NCI-H146 (cell line): ENCODE data around the gene FBF1.
A peak's percentile ranks its signal among the peaks of the same experiment; 100 is the strongest.
"Not testable (repeated sequence)": the region's sequence is repeated elsewhere in the genome, so short reads cannot be mapped to it uniquely, and the experiment has no call there.

Experiments
- DNase-seq: peaks from one replicate; lab custom pipeline; 2025; lab: John Stamatoyannopoulos, UW

The FBF1 gene, protein sequence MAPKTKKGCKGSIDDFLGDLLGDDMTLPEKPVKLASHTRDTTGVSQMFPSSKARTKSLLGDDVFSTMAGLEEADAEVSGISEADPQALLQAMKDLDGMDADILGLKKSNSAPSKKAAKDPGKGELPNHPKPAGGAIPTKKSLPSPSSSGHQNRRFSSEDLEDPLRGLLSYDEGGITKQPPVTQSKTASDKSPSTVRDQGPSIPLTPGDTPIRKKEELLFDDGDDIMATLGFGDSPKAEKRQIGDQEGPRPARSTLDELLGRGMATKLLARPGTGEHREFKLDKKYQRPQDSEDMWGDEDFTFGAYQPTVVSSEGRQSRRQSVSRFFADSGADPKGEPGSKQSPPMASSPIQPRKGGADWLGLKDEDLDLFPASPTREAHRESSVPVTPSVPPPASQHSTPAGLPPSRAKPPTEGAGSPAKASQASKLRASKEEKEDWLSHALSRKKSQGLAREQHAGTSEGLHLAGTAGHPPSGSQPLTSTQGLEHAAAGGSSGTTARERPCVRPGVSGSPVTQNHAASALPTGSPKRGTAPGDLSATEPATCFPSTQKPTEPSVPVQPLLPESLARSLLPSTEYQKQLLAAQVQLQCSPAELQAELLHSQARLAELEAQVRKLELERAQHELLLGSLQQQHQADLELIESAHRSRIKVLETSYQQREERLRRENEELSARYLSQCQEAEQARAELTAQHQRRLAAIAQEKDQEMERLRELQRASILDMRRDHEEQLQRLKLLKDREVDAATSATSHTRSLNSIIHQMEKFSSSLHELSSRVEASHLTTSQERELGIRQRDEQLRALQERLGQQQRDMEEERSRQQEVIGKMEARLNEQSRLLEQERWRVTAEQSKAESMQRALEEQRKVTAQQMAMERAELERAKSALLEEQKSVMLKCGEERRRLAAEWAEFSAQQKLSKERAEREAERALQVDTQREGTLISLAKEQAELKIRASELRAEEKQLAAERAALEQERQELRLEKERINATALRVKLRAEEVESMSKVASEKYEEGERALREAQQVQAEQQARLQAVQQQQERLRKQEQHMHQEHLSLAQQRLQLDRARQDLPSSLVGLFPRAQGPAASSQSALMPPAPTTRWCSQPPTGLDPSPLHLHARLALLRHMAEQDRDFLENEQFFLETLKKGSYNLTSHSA

DNA sequence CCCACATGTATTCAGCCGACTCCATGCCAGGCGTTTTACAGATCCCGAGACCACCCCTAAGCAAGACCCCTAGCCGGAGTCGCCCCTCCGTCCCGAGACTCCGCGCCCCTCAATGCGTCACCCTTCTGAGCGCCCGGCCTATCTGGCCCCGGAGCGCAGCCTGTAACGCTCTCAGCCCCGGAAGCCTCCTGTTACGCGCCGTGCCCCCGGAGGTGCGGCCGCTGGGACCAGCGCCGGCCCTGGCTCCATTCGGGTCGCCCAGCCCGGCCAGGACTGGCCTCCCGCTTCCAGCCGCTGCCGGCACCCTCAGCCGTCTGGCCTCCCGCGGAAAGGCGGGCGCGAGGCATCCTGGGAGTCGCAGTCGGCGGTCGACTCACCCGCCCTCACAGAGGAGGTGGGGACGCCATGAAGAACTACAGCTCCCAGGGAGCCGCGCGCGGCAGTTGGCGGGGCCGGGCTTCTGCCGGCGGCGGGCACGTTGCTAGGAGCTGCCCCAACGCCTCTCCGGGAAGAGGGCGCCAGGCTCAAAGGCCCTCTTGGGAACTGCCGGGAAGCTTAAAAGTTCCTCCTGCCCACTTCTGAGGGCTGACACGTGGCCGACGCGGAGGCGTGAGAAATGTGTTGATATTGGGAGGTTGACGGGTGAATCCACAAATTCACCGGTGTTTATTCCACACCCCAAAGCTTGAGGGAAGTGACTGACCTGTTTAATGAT, at the start of gene FBF1:
Gene FBF1, minus strand, starts transcription at position 316 of the 715 bp plus-strand sequence. CDS start 2,893 bp downstream, outside the sequence.
- DNase-seq = peak; percentile 95

DNA sequence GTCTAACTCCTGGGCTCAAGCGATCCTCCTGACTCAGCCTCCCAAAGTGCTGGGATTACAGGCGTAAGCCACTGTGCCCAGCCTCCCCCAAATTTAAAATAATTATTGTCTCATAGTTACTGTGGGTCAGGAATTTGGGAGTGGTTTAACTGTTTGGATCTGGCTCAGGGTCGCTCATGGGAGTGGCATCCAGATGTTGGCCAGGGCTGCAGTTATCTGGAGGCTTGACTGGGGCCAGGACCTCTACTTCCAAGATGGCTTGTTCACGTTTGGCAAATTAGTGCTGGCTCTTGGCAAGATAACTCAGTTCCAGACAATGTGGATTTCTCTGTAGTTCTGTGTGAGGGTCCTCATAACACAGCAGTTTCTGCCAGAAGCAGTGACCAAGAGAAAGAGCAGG, 46.2 kb upstream of the FBF1 start:
- no peak for DNase-seq

DNA sequence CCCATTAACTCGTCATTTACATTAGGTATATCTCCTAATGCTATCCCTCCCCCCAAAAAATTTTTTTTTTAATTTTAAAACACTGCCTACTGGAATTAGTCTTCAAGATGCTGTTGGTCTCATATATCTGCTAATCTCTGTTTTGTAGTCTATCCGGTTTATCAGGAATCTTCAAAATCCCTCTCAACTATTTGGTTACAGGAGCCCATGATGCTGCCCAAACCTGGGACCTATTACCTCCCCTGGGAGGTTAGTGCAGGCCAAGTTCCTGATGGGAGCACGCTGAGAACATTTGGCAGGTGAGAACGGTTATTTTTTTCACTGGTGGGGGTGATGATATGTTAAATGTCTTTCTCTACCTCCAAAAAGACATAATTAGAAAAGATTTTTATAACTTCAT, 45.1 kb upstream of the FBF1 start:
- no peak for DNase-seq

DNA sequence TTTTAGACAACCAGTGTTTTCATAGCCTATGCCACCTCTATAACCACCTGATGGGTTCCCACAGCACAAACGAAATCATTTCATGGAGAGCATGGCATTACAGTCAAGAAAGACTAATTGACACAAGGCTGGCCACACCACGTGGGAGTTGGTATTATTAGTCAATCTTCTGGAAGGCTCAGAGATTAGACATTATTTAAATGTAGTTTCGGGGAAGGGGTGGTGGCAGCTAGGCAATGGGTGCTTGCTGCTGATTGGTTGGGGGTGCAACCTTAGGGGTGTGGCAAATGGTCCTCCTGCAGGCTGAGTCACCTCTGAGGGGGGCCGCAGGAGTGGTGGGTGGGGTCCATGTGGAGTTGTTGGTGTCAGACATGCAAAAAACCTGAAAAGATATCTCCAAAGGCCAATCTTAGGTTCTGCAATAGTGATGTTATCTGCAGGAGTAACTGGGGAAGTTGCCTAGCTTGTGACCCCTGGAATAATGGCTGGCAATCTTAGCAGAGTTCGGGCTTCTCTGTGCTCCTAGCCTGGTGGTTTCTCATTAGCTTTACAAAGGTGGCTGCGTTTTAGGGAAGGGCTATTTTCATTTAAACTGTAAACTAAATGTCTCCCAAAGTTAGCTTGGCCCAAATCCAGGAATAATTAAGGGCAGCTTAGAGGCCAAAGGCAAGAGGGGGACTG, 42.8 kb upstream of the FBF1 start:
- DNase-seq = no peak

DNA sequence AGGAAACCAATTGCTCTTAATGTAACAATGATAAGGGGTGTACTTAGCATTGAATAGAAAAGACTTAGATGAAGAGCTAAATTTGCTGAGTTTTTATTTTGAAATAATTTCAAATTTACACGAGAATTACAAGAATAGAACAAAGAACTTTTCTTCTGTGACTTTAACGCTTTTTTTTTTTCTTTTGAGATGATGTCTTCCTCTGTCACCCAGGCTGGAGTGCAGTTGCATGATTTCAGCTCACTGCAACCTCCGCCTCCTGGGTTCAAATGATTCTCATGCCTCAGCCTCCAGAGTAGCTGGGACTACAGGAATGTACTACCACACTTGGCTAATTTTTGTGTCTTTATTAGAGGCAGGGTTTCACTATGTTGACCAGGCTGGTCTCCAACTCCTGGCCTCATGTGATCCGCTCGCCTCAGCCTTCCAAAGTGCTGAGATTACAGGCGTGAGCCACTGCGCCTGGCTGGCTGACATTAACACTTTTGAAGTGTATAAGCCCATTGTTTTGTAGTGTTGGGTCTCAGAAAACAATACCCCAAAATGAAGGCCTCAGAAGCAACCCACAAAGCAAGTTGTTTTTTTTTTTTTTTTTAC, 40.3 kb upstream of the FBF1 start:
- DNase-seq = no peak

DNA sequence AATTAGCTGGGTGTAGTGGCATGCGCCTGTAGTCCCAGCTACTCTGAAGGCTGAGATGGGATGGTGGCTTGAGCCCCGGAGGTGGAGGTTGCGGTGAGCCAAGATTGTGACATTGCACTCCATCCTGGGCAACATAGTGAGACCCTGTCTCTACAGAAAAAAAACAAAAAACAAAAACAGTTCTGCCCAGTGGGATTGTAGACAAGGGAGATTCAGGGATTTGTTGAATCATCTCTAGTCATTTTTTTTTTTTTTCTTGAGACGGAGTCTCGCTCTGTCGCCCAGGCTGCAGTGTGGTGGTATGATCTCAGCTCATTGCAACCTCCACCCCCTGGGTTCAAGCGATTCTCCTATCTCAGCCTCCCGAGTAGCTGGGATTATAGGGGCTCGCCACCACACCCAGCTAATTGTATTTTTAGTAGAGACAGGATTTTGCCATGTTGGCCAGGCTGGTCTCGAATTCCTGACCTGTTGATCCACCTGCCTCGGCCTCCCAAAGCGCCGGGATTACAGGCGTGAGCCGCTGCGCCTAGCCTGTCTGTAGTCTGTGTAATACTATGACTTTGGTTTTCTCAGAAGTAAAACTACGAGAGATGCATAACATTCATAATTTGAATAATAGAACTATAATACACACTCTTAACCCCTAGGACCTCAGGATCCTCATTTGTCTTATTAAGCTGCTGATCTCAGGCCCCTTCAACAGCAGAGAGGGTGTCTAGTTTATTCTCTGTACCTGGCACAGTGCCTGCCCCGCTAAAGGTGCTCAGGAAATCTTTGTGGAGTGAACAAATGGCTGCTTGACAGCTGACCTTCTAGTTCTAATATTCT, 39.6 kb upstream of the FBF1 start:
- peak; percentile 4 for DNase-seq

DNA sequence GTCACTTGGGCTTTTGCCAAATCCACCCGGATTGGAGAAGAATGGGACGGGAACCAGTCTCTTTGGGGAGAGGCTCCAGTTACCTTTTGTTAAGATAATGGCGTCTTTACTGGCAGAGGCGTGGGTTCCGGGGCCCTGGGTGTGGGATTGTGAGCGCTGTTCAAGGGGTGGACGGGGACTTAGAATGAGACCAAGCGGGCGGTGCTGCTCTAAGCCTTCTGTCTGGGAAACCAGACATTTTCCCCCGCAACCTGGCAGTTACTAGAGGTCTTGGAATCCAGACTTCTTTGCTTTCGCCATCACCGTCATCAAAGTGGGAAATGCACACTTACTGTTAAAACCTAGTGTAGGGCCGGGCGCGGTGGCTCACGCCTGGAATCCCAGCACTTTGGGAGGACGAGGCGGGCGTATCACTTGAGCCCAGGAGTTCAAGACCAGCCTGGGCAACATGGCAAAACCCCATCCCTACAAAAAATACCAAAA, 38.9 kb upstream of the FBF1 start:
- DNase-seq = no peak

DNA sequence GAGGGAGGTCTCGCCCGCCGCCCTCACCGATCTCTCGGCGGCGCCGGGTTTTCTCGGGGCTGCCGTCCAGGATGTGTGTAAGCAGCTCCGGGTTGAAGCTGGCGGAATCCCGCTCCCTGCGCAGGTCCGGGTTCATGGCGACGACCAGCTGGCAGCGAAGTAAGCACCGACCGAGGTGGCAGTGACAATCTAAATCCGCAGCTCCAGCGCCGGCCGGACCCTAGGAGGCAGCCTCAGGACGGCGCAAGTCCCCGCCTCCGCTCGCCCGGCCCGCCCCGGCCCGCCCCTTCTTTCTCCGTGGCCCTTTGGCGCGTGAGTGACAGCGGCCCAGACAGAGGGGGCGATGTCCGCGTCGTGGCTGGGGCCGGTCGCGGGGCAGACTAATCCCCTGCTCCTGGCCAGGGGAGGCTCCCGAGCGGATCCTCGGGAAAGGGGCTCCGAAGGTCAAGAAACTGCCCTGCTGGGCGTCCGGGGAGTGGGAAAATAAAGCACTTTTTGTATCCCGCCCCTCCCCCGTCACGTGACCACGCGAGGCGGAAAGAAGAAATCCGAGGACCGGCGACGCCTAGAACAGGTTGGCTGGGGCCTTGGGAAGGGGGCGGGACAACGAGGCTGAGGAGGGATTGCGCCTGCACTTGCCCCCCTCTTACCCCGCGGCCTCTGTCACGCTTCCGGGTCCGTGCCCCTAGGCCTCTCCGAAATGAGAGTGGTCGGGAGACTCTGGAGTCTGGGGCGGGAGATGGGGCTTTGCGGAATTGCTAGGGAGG, 38.3 kb upstream of the FBF1 start, which contains the start of the genes ACOX1 and TEN1:
Gene ACOX1, minus strand, starts transcription at position 229 of the 767 bp plus-strand sequence. Its CDS starts 93 bp downstream, at position 136.
Gene TEN1, plus strand, starts transcription at position 303 of the 767 bp plus-strand sequence. CDS start 6,953 bp downstream, outside the sequence.
- peak; percentile 98 for DNase-seq

DNA sequence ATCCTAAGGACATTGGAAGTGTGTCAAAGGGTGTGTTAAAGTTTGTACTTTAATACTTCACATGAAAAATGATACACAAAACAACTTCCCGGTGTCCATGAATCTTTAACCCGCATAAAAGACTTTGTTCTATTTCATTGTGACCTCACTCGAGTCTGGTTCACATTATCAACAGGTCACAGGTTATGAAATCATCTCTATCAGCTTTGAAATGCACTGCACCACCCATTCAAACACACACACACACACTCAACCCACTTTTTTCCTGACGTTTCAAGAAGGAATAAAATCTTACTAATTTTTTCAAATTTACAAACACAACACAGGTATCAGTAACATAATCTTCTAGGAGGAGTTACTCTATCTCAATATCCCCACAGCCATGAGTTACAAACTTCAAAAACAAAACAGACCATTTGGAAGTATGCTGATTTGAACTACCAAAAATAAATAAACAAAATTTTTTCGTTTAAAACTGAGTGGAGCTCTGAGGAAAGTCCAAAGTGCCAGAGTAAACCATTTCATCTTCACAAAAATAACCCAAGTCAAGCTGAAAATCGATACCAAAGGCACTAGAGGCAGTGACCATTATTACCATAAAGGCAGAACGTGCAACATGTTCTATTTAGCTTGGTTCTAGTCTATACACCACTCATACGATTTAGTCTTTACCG, 35.5 kb upstream of the FBF1 start:
- DNase-seq = no peak

DNA sequence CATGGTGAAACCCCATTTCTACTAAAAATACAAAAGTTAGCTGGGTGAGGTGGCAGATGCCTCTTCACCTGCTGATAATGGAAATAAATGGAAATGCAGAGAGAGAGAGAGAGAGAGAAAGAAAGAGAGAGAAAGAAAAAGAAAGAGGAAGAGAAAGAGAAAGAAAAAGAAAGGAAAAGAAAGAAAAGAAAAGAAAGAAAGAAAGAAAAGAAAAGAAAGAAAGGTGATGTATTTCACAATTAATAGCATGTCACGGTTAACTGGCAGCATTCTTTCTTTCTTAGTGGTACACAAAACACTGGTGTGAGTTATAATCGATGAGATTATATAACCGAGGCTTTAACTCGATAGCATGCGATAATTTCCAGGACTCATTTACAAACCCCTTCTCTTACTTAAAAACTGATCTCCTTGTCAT, 34.9 kb upstream of the FBF1 start:
- no peak for DNase-seq

DNA sequence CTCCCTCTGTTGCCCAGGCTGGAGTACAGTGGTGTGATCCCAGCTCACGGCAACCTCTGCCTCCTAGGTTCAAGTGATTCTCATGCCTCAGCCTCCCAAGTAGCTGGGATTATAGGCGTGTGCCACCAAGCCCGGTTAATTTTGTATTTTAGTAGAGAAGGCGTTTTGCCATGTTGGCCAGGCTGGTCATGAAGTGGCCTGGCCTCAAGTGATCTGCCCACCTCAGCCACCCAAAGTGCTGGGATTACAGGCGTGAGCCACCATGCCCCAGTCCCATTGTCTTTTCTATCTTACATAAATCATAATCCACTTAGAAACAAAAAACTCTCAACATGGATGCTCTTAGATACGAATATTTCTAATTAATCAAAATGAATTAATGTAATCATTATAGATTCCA, 34.3 kb upstream of the FBF1 start:
- not testable (repeated sequence) for DNase-seq

DNA sequence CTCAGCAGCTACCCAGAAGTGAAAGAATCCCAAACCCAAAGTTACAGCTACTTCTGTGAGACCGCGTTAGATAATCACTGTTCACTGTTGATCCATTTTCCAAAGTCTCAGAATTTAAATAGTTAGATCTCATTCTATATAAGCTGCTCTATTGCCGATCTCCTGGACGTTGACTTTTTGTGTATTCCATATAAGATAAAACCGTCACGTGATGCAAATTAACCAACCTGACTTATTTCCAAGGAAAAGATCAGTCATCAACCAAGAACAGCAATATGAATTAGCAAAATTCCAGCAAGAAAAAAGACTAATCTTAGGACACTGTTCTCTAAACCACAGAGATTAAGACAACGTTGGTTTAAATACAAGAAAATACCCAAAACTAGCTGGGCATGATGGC, 29.8 kb upstream of the FBF1 start:
- DNase-seq = no peak

DNA sequence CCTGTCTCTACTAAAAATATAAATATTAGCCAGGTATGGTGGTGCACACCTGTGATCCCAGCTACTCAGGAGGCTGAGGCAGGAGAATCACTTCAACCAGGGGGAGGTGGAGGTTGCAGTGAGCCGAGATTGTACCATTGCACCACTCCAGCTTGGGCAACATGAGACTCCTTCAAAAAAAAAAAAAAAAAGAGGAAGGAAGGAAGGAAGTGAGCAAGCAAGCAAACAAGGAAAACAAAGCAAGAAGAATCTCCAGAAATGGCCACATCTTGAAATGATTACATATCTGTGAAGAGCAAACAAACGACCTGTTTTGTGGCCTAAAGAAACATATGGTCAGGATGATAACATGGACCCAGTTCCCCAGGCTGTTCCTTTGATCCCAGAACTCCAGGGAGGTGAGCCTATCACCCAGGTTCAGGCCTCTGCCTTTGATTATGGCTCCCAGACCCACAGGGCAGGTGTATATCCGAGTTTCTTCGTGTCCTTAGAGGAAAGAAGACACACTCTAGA, 29.2 kb upstream of the FBF1 start:
- DNase-seq = no peak

DNA sequence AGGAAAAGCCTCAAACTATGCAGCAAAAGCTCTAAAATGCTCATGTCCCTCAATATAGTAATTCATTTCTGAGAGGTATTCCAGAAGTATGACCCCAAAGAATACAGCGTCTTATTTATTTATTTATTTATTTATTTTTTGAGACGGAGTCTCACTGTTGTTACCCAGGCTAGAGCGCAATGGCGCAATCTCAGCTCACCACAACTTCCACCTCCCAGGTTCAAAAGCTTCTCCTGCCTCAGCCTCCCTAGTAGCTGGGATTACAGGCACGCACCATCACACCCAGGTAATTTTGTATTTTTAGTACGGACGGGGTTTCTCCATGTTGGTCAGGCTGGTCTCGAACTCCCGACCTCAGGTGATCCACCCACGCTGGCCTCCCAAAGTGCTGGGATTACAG, 28.2 kb upstream of the FBF1 start:
- DNase-seq = not testable (repeated sequence)

DNA sequence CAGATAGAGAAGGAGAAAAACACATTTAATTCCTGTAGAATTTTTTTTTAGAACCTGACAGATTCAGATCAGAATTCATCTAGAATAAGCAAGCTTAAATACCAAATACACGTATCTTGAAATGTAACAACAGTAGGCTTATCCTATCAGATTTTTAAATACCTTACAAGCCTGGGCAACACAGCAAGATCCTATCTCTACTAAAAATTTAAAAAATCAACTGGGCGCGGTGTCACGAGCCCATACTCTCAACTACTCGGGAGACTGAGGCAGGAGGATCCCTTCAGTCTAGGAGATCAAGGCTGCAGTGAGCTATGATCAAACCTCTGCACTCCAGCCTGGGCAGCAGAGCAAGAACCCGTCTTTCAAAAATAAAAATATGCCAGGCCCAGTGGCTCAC, 24.6 kb upstream of the FBF1 start:
- no peak for DNase-seq

DNA sequence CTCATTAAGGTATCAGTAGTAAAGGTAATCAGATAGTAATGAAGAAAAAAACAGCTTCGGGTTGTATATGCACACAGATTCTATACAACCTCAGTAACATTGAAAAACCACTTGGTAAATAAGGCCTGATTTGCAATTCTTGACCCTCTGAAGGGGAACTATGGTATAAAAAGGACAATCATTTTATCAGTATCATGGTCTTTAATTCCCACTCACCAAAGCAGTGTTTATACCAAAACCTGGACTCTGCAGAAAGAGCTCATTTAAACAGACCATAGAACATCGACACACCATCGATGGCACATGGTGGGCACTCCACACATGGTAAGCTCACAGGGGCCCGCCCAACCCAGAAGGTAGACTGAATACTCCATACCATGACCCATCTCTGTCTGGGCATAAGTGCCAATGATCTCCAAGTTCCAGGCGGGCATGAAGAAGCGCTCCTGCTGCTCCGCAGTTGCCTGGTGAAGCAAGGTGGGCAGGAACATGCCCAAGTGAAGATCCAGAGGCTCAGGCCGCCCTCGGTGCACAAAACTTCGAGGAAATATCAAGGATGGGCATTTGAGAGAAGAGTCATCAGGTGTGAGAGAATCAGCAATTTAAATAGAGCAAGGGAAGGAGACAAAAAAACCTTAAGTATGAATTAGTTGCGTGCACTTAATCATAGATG, 19.1 kb upstream of the FBF1 start:
- no peak for DNase-seq
